ENCODE data around the gene NTHL1. TPM values are rescaled to one million over a fixed set of nuclear protein-coding genes. Genes with fewer than 3 reads are reported as not detected.

NTHL1 gene
- polyA plus RNA-seq, 1 experiment: 10.7 TPM

- Histone ChIP-seq H3K9me3 (ENCODE audit: control insufficient read depth, insufficient read depth, low read length) (no peaks in the 10 kb centered on the region; the same call in 1 of the 2 replicates), H3K4me3 (ENCODE audit: low read depth, low read length) (no peak overlapping the region), H3K27me3 (ENCODE audit: control insufficient read depth, insufficient read depth, low read length) (no peaks in the 10 kb centered on the region), H3K27ac (ENCODE audit: low read depth, low read length) (no peak overlapping the region)
- CTCF ChIA-PET: no interaction called here
- no peak for DNase-seq (ENCODE audit: low read depth, low spot score)
- POLR2A ChIA-PET: interaction anchor here (0.5 kb wide), 1 partner anchor 26 kb away, joined by 5 read pairs; no protein-coding TSS in a partner anchor
- no peak for TF ChIP-seq CTCF (IDR thresholded peaks at IDR 0.05; ENCODE audit: low read depth, low read length)
Measured at GRCh38 chr16:2081201-2082084, 33.8 kb upstream of the NTHL1 start.

- ChIA-PET CTCF (no interaction called here), POLR2A (no interaction called here)
- no peak for TF ChIP-seq CTCF (IDR thresholded peaks at IDR 0.05; ENCODE audit: low read depth, low read length)
Measured at GRCh38 chr16:2079991-2080390, 32.4 kb upstream of the NTHL1 start.

GRCh38 chr16:2079311-2079800 is 31.7 kb upstream of the NTHL1 start:
- H3K27ac ChIP-seq (ENCODE audit: low read depth, low read length): peak overlapping the region; percentile 21
- CTCF ChIA-PET: interaction anchor here (0.5 kb wide), 1 partner anchor 57 kb away, joined by 4 read pairs; no protein-coding TSS in a partner anchor
- no peak overlapping the region for H3K4me3 ChIP-seq (ENCODE audit: low read depth, low read length)
- no peak for DNase-seq (ENCODE audit: low read depth, low spot score)
- no peak for TF ChIP-seq CTCF (IDR thresholded peaks at IDR 0.05; ENCODE audit: low read depth, low read length)
- POLR2A ChIA-PET: interaction anchor here (1.2 kb wide), 1 partner anchor 76 kb away, joined by 4 read pairs; the partner anchor contains the start of gene TRAF7
- H3K27me3 ChIP-seq (ENCODE audit: control insufficient read depth, insufficient read depth, low read length): no peaks in the 10 kb centered on the region
- H3K9me3 ChIP-seq (ENCODE audit: control insufficient read depth, insufficient read depth, low read length): no peaks in the 10 kb centered on the region; the same call in 1 of the 2 replicates

More at GRCh38 chr16:2079991-2080390, 32.4 kb upstream of the NTHL1 start:
- Histone ChIP-seq H3K4me3 (ENCODE audit: low read depth, low read length) (no peak overlapping the region), H3K27me3 (ENCODE audit: control insufficient read depth, insufficient read depth, low read length) (no peaks in the 10 kb centered on the region), H3K27ac (ENCODE audit: low read depth, low read length) (no peak overlapping the region), H3K9me3 (ENCODE audit: control insufficient read depth, insufficient read depth, low read length) (no peaks in the 10 kb centered on the region; the same call in 1 of the 2 replicates)
- no peak for DNase-seq (ENCODE audit: low read depth, low spot score)

DNA sequence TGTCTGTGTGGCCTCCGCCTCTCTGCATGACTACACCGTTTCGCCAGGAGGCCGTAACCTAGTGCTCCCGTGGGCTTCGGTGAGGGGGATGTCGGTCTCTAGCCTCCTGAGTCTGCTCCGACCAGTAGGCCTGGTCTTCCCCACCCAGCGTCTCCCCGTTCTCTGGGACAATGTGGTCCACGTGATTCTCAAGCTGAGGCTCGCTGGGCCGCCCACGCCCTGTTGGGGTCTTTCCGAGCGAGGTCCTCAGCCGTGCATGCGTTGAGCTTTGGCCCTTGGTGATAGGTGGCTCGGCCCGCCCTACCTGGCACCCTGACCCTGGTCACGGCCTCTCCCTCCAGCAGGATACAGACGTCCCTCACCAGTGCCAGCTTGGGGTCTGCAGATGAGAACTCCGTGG is 31.1 kb upstream of the NTHL1 start:
- Histone ChIP-seq H3K27ac (ENCODE audit: low read depth, low read length) (no peak overlapping the region), H3K27me3 (ENCODE audit: control insufficient read depth, insufficient read depth, low read length) (no peaks in the 10 kb centered on the region), H3K9me3 (ENCODE audit: control insufficient read depth, insufficient read depth, low read length) (no peaks in the 10 kb centered on the region; the same call in 1 of the 2 replicates), H3K4me3 (ENCODE audit: low read depth, low read length) (no peak overlapping the region)
- ChIA-PET CTCF (no interaction called here), POLR2A (interaction anchor here (1.2 kb wide), 1 partner anchor 77 kb away, joined by 4 read pairs; the partner anchor contains the start of gene TRAF7)
- no peak for TF ChIP-seq CTCF (IDR thresholded peaks at IDR 0.05; ENCODE audit: low read depth, low read length)
- DNase-seq (ENCODE audit: low read depth, low spot score): no peak

DNA sequence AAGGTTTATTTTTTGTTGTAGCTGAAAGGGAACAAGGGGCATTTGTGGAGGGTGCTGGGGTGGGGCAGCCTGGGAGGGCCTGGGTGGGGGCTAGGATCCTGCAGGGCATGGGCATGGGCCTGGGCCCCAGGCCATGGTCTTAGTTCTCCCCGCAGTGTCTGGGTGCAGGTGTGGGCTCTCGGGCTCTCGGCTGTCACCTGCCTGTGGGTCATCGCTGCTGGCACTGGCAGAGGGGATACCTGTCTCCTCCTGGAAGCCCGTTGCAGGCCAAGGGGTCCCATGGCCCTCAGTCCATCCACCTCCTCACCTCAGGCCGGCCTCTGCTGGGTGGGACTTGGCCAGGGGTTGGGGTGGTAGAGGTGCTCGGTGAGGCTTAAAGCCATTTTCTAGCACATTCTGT is 30.5 kb upstream of the NTHL1 start:
- H3K4me3 ChIP-seq (ENCODE audit: low read depth, low read length): no peak overlapping the region
- H3K9me3 ChIP-seq (ENCODE audit: control insufficient read depth, insufficient read depth, low read length): no peaks in the 10 kb centered on the region; the same call in 1 of the 2 replicates
- no peak for DNase-seq (ENCODE audit: low read depth, low spot score)
- no peak overlapping the region for H3K27ac ChIP-seq (ENCODE audit: low read depth, low read length)
- CTCF ChIA-PET: no interaction called here
- TF ChIP-seq CTCF (IDR thresholded peaks at IDR 0.05; ENCODE audit: low read depth, low read length): no peak
- POLR2A ChIA-PET: no interaction called here
- H3K27me3 ChIP-seq (ENCODE audit: control insufficient read depth, insufficient read depth, low read length): no peaks in the 10 kb centered on the region
